ENCODE data around the gene MRC1.

The MRC1 gene

DNA sequence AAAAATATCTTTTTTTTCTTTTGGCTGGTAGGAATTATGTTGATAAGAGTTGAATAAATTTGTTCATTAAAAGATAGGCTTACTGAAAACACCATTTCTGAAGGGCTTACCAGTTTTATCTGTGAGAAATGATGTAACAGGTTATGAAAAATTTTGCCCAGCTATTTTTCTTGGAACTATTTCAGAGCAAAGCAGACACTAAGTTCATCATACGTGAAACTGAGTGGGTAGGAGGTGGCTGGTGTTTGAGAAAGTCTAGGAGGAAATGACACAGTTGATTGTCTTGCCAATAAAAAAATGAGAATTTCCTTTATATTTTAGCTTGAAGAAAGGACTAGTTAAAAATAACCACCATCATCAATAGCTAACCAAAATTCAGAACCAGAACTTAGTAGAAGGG is 6.2 kb upstream of the MRC1 start:
- Histone ChIP-seq H3K9ac (ENCODE audit: low read length) (no peak overlapping the region), H4K12ac (ENCODE audit: low read depth, low read length) (no peak overlapping the region), H3K27ac (ENCODE audit: low read depth, low read length) (no peak overlapping the region), H3K4me3 (ENCODE audit: low read depth, low read length) (no peak overlapping the region), H3K4me1 (ENCODE audit: control insufficient read depth in 1 of 2, insufficient read depth in 2 of 2, low read length in 2 of 2) (no peaks in the 10 kb centered on the region), H3K36me3 (ENCODE audit: control insufficient read depth in 1 of 2, insufficient read depth in 2 of 2, low read length in 2 of 2) (no peaks in the 10 kb centered on the region), H4K8ac (ENCODE audit: low read depth, low read length) (no peak overlapping the region), H3K79me2 (ENCODE audit: control insufficient read depth, insufficient read depth, low read length, poor library complexity) (no peaks in the 10 kb centered on the region), H3K14ac (ENCODE audit: low read length) (no peak overlapping the region), H2BK5ac (ENCODE audit: low read depth, low read length, poor library complexity) (no peak overlapping the region), H3K4me2 (ENCODE audit: low read length) (no peak overlapping the region), H3K27me3 (ENCODE audit: insufficient read depth, low read length) (no peaks in the 10 kb centered on the region), H2AFZ (ENCODE audit: insufficient read depth, low read length, poor library complexity) (no peak overlapping the region), H3K79me1 (ENCODE audit: low read length) (no peaks in the 10 kb centered on the region), H2BK12ac (ENCODE audit: low read length) (no peak overlapping the region), H3K23ac (ENCODE audit: low read length) (no peak overlapping the region), H4K91ac (ENCODE audit: low read depth, low read length) (no peak overlapping the region), H3K9me3 (ENCODE audit: insufficient read depth, low read depth, low read length) (no peaks in the 10 kb centered on the region), H3K18ac (ENCODE audit: low read length) (no peak overlapping the region), H3K4ac (ENCODE audit: low read depth, low read length) (no peak overlapping the region), H2AK5ac (ENCODE audit: low read length) (no peak overlapping the region), H2BK120ac (ENCODE audit: insufficient read depth, low read length, poor library complexity) (no peak overlapping the region)
- no CpG with 5 or more reads among the region's 1 CpG for WGBS (ENCODE audit: extremely low coverage, insufficient coverage, insufficient read length)
- no peak for DNase-seq

GRCh38 chr10:17805330-17805729 is 3.8 kb upstream of the MRC1 start:
- WGBS (ENCODE audit: extremely low coverage, insufficient coverage, insufficient read length) = no CpG with 5 or more reads among the region's 3 CpGs
- Histone ChIP-seq H3K36me3 (ENCODE audit: control insufficient read depth in 1 of 2, insufficient read depth in 2 of 2, low read length in 2 of 2) (no peaks in the 10 kb centered on the region), H3K23ac (ENCODE audit: low read length) (no peak overlapping the region), H3K18ac (ENCODE audit: low read length) (no peak overlapping the region), H2AK5ac (ENCODE audit: low read length) (no peak overlapping the region), H4K12ac (ENCODE audit: low read depth, low read length) (no peak overlapping the region), H3K27me3 (ENCODE audit: insufficient read depth, low read length) (no peaks in the 10 kb centered on the region), H3K14ac (ENCODE audit: low read length) (no peak overlapping the region), H3K4me2 (ENCODE audit: low read length) (no peak overlapping the region), H3K79me2 (ENCODE audit: control insufficient read depth, insufficient read depth, low read length, poor library complexity) (no peaks in the 10 kb centered on the region), H2BK120ac (ENCODE audit: insufficient read depth, low read length, poor library complexity) (no peak overlapping the region), H3K79me1 (ENCODE audit: low read length) (no peaks in the 10 kb centered on the region), H4K91ac (ENCODE audit: low read depth, low read length) (no peak overlapping the region), H2AFZ (ENCODE audit: insufficient read depth, low read length, poor library complexity) (no peak overlapping the region), H2BK5ac (ENCODE audit: low read depth, low read length, poor library complexity) (no peak overlapping the region), H3K4me3 (ENCODE audit: low read depth, low read length) (no peak overlapping the region), H3K9me3 (ENCODE audit: insufficient read depth, low read depth, low read length) (no peaks in the 10 kb centered on the region), H3K4ac (ENCODE audit: low read depth, low read length) (no peak overlapping the region), H2BK12ac (ENCODE audit: low read length) (no peak overlapping the region), H4K8ac (ENCODE audit: low read depth, low read length) (no peak overlapping the region), H3K4me1 (ENCODE audit: control insufficient read depth in 1 of 2, insufficient read depth in 2 of 2, low read length in 2 of 2) (peaks cover 4 to 5% of the 10 kb centered on the region in 2 experiments), H3K9ac (ENCODE audit: low read length) (no peak overlapping the region), H3K27ac (ENCODE audit: low read depth, low read length) (no peak overlapping the region)
- no peak for DNase-seq

DNA sequence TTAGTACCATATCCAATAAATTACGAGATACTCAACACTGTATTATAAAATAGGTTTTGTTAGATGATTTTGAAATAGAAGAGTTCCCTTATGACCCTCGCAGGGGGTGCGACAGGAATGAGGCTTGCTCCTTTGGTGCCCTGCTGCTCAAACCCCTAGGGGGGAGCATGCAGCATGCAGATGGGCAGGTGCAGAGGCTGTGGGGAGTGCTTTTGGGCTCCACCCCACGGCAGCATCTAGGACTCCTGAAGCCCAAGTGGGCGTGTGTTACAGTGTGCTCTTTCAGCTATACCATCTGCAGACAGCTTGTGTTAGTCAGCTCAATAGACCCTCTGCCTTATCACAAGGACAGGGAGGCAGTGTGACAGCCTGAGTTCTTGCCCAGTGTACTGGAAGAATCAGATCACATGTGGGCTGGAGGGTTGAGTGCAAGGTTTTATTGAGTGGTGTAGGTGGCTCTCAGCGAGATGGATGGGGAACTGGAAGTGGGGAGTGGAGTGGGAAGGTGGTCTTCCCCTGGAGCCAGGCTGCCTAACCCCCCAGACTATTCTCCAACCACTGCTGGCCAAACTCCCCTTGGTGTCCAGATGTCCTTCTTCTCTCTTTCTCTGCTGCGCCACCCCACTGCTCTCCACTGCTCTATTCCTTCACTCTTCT is 3.1 kb upstream of the MRC1 start:
- no peak overlapping the region for H3K27ac ChIP-seq (ENCODE audit: low read depth, low read length)
- WGBS (ENCODE audit: extremely low coverage, insufficient coverage, insufficient read length) = no CpG with 5 or more reads among the region's 7 CpGs

GRCh38 chr10:17811146-17811865 is 2.2 kb downstream of the MRC1 start:
- H2BK12ac ChIP-seq (ENCODE audit: low read length) = no peak overlapping the region
- WGBS (ENCODE audit: extremely low coverage, insufficient coverage, insufficient read length) = no CpG with 5 or more reads among the region's 4 CpGs
- H3K4me2 ChIP-seq (ENCODE audit: low read length) = no peak overlapping the region
- no peaks in the 10 kb centered on the region for H3K27me3 ChIP-seq (ENCODE audit: insufficient read depth, low read length)
- H4K91ac ChIP-seq (ENCODE audit: low read depth, low read length) = no peak overlapping the region
- H3K4me3 ChIP-seq (ENCODE audit: low read depth, low read length) = no peak overlapping the region
- H2BK120ac ChIP-seq (ENCODE audit: insufficient read depth, low read length, poor library complexity) = no peak overlapping the region
- no peak overlapping the region for H3K18ac ChIP-seq (ENCODE audit: low read length)
- H3K9me3 ChIP-seq (ENCODE audit: insufficient read depth, low read depth, low read length) = no peaks in the 10 kb centered on the region
- H2AFZ ChIP-seq (ENCODE audit: insufficient read depth, low read length, poor library complexity) = no peak overlapping the region
- H2AK5ac ChIP-seq (ENCODE audit: low read length) = no peak overlapping the region
- no peaks in the 10 kb centered on the region for H3K79me1 ChIP-seq (ENCODE audit: low read length)
- no peak overlapping the region for H3K4ac ChIP-seq (ENCODE audit: low read depth, low read length)
- H3K27ac ChIP-seq (ENCODE audit: low read depth, low read length) = no peak overlapping the region
- H4K12ac ChIP-seq (ENCODE audit: low read depth, low read length) = no peak overlapping the region
- no peaks in the 10 kb centered on the region for H3K79me2 ChIP-seq (ENCODE audit: control insufficient read depth, insufficient read depth, low read length, poor library complexity)
- no peak overlapping the region for H4K8ac ChIP-seq (ENCODE audit: low read depth, low read length)
- DNase-seq = no peak
- no peaks in the 10 kb centered on the region for H3K36me3 ChIP-seq (ENCODE audit: control insufficient read depth in 1 of 2, insufficient read depth in 2 of 2, low read length in 2 of 2)
- H3K9ac ChIP-seq (ENCODE audit: low read length) = no peak overlapping the region
- no peak overlapping the region for H3K23ac ChIP-seq (ENCODE audit: low read length)
- peaks cover 4 to 5% of the 10 kb centered on the region in 2 experiments for H3K4me1 ChIP-seq (ENCODE audit: control insufficient read depth in 1 of 2, insufficient read depth in 2 of 2, low read length in 2 of 2)
- H3K14ac ChIP-seq (ENCODE audit: low read length) = no peak overlapping the region
- no peak overlapping the region for H2BK5ac ChIP-seq (ENCODE audit: low read depth, low read length, poor library complexity)

More for the DNA sequence above, 3.1 kb upstream of the MRC1 start:
- Histone ChIP-seq H3K4me3 (ENCODE audit: low read depth, low read length) (no peak overlapping the region), H2BK120ac (ENCODE audit: insufficient read depth, low read length, poor library complexity) (no peak overlapping the region), H3K9ac (ENCODE audit: low read length) (no peak overlapping the region), H3K4me1 (ENCODE audit: control insufficient read depth in 1 of 2, insufficient read depth in 2 of 2, low read length in 2 of 2) (peaks cover 4 to 5% of the 10 kb centered on the region in 2 experiments), H3K9me3 (ENCODE audit: insufficient read depth, low read depth, low read length) (no peaks in the 10 kb centered on the region), H2AFZ (ENCODE audit: insufficient read depth, low read length, poor library complexity) (no peak overlapping the region), H3K79me2 (ENCODE audit: control insufficient read depth, insufficient read depth, low read length, poor library complexity) (no peaks in the 10 kb centered on the region), H4K12ac (ENCODE audit: low read depth, low read length) (no peak overlapping the region), H4K91ac (ENCODE audit: low read depth, low read length) (no peak overlapping the region), H2AK5ac (ENCODE audit: low read length) (no peak overlapping the region), H4K8ac (ENCODE audit: low read depth, low read length) (no peak overlapping the region), H3K27me3 (ENCODE audit: insufficient read depth, low read length) (no peaks in the 10 kb centered on the region), H3K23ac (ENCODE audit: low read length) (no peak overlapping the region), H3K18ac (ENCODE audit: low read length) (no peak overlapping the region), H2BK12ac (ENCODE audit: low read length) (no peak overlapping the region), H3K4ac (ENCODE audit: low read depth, low read length) (no peak overlapping the region), H3K4me2 (ENCODE audit: low read length) (no peak overlapping the region), H2BK5ac (ENCODE audit: low read depth, low read length, poor library complexity) (no peak overlapping the region), H3K36me3 (ENCODE audit: control insufficient read depth in 1 of 2, insufficient read depth in 2 of 2, low read length in 2 of 2) (no peaks in the 10 kb centered on the region), H3K79me1 (ENCODE audit: low read length) (no peaks in the 10 kb centered on the region), H3K14ac (ENCODE audit: low read length) (no peak overlapping the region)
- DNase-seq = no peak

Measured in trophoblast cell (in vitro differentiated cells and primary cell).